NCI-H146 treated with DMSO at 0.1 percent for 48 hours (cell line): ENCODE data around the gene PHYH.
"Not testable (repeated sequence)": the region's sequence is repeated elsewhere in the genome, so short reads cannot be mapped to it uniquely, and the experiment has no call there.

Experiments
- DNase-seq: peaks from one replicate; lab custom pipeline; 2025; ENCODE audit not compliant: unreplicated experiment; lab: John Stamatoyannopoulos, UW

The PHYH gene

DNA sequence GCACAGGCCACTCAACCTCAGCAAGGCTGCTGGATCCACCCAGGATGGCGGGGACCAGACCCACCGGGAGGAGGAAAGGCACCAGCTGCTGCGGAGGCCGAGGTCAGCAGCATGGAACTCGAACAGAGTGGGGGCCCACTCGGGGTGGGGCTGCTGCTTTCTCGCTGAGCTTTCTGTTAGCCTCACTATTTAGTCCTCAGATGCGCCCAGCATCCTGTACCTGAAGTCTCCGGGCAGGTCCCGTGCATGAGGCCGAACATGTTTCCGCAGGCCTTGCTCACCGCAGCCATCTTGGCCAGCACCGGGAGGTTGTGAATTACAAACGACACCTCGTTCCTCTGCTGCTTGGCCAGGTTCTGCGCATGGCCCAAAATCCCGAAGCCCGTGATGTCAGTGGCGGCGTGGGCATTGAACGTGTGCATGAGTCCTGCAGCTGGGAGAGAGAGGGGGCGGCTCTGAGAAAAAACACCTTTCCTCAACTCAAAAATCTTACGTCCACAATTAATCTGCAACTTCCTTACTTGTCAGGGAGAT, 22.8 kb upstream of the PHYH start:
- no peak for DNase-seq

DNA sequence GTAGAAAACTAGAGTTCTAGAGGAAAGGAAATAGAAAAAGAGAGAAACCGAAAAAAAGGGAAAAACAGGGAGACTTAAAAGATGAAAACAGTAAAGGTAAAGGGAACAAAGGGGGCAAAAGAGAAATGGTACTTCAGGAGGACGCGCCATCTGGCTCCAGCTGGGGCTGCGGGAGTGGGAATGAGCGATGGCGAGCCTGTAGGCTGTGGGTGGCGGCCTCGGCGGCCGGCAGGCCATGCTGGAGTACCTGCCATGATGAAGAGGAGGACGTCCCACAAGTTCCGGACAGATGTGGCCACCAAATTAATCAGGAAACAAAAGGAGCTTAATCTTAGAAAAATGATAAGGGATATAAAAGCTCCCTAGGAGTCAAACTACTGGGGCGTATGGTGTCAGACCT, 21.7 kb upstream of the PHYH start:
- no peak for DNase-seq

DNA sequence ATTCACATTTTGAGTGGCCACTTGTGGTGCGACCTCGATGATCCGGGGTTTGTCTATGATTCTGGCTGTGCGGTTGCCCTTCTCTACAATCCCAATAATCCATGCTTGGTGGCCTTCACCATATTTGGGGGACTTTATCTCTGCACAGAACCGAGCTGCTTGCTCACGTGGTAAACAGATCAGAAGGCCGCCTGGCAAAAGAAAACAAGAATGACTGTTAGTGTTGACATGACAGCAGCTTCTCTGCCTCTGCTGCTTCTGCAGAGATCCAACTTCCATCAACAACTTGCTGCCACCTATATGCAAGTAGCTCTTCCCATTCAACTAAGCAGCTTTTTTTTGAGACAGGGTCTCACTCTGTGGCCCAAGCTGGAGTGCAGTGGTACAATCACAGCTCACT, 19.3 kb upstream of the PHYH start:
- DNase-seq, result no peak

DNA sequence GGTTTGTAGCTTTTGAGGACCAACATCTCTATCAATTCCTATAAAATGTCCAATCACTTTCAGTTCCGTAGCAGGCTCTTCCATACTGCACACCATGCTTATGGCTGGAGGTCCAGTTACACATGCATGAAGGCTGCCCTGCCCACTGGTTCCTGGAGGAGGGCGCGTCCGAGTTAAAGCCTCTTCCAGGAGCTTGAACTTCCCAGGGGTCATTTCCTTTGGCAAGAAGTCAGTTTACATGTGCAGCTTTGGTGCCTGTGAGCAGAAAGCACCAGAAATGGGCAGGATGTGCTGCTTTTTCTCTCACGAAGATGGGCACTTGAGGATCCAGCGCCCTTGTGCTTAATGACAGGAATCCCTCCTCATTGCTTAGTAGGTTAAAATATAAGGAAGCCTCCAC, 17.6 kb upstream of the PHYH start:
- DNase-seq, result no peak

DNA sequence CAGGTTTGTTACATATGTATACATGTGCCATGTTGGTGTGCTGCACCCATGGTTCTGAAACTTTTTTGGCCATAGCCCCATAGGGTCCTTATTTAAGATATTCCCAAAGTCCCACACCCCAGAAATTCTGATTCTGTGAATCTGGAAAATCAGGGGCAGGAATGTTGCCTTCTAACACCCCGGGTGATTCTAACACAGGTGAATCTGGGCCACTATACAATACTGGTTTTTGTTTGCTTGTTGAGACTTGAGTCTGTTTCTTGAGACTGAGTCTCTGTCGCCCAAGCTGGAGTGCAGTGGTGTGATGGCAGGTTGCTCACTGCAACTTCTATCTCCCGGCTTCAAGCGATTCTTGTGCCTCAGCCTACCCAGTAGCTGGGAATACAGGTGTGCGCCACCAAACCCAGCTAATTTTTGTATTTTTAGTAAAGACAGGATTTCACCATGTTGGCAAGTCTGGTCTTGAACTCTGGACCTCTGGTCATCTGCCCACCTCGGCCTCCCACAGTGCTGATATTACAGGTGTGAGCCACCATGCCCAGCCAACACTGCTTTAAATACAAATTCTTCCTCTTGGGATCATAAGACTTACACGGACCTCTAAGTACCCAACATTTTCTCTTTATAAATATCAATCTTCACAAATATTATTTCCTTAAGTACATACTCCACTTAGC, 16.9 kb upstream of the PHYH start:
- DNase-seq, result no peak

DNA sequence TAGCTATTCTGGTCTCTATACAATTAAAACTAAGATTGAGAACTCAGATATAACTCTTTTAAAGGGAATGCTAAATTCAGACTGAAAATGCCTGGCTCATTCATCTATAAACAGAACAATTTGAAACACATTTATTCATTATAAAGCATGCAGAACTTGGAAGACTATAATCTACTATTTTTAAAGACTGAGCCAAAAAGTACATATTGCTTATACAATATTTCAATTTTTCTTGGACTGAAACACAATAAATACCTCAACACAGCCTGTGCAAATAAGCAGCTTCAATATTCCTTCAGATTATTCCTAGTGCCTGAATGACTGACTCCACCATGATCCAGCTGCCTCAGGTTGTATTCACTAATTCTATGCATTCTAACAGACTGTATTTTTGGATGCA, 15.5 kb upstream of the PHYH start:
- no peak for DNase-seq

DNA sequence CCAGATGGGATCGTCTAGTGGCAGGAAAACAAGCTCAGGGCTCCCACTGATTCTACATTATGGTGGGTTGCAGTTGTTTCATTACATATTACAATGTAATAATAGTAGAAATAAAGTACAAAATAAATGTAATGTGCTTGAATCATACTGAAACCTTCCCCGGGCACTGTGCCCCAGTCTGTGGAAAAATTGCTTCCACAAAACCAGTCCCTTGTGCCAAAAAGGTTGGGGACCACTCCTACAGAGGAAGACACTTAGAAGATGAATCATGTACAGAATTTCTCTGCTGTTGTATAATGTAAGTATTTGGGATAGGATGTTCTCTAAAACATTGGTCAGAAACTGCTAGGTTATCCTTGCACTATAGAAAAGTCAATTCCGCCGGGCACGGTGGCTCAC, 11.3 kb upstream of the PHYH start:
- no peak for DNase-seq

DNA sequence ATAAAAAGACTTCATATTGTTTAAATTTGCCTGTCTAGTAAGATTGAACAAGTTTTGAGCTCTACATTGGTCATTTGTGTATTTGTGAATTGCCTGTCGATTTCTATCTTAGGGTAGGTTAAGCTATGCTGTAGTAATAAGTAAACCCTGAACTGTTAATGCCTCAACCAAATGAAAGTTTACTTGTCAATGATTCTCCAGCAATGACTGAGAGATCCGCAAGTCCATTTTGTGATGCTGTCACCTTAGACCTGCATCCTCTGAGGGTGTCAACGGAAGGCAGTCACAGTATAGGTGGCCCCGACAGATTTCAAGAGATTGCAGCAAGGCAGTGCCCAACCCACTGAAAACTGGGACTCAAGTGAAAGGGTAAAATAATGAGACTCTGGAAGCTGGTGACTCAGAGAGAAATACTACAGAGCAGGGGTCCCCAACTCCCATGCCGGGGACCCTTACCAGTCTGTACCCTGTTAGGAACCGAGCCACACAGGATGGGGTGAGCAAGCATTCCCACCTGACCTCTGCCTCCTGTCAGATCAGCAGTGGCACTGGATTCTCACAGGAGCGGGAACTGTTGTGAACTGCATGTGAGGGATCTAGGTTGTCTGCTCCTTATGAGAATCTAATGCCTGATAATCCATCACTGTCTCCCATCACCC, 10.8 kb upstream of the PHYH start:
- no peak for DNase-seq

DNA sequence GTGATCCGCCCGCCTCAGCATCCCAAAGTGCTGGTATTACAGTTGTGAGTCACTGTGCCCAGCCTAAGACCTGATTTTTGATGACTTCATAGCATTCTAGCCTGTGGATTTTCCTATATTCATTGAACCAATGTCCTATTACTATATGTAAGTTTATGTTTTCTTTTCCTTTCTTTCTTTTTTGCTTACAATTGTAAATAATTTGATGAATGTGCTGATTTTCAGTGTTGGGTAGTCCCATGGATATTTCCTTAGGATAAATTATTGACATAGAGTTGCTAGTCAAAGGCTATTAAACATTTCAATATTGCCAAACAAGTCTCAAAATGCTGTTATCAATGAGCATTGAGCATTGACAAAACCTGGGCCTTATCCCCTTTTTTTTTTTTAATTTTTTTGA, 9.9 kb upstream of the PHYH start:
- DNase-seq, result no peak

DNA sequence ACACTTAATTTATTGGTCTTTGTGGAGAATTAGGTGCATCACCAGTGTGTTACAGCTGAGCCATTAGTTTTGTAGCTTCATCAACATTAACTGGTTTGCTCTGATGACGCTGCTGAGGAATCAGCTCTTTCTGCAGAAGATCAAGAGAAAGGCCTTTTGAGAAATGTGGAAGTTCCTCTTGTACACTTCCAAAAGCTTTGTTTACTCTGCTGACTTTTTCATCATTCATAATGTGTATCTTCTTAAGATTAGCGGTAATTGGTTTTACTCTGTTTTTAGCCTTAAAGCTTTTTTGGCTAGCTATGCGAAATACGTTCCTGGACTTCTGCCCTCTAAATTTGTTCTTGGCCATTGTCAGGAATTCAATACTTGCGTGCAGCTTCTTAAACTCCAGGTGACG, 8.2 kb upstream of the PHYH start:
- DNase-seq, result no peak

DNA sequence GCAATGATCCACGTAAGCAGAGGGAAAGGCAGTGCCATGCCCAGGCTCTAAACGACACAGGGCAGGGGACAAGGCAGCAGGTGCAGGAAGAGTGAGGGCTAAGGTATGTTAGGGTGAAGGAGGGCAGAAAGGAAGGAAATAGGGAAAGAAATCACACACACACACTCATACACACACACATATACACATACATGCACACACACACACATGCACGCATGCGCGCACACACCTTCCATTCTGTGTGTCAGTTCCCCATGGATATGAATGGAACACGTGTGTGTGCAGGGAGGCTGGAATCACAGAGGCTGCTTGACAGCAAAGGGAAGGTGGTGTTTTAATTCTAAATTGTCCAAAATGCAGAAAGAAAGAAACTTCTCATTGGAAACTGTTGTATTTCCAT, 6.2 kb upstream of the PHYH start:
- DNase-seq, result no peak

DNA sequence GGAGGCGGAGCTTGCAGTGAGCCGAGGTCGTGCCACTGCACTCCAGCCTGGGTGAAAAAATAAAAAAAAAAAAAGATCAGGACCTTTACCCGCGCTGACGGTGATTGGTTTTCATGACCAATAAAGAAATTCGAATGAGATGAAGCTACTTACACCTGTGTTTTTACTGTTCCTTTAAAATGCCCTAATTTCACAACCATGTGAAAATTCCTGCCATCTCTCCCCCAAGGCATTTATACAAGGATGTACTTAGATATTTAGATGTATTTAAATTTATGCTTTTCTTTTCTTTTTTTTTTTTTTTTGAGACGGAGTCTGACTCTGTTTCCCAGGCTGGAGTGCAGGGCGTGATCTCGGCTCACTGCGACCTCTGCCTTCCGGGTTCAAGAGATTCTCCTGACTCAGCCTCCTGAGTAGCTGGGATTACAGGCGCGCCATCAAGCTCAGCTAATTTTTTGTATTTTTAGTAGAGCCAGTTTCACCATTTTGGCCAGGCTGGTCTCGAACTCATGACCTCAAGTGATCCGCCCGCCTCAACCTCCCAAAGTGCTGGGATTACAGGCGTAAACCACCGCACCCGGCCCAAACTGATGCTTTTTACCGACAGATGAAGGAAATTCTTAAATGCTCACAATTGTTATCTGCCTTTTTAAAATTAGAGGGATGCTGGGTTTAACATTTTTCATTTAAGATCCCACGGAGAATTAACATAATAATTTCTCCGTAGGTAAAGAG, 3.1 kb upstream of the PHYH start:
- DNase-seq, result peak; percentile 52

DNA sequence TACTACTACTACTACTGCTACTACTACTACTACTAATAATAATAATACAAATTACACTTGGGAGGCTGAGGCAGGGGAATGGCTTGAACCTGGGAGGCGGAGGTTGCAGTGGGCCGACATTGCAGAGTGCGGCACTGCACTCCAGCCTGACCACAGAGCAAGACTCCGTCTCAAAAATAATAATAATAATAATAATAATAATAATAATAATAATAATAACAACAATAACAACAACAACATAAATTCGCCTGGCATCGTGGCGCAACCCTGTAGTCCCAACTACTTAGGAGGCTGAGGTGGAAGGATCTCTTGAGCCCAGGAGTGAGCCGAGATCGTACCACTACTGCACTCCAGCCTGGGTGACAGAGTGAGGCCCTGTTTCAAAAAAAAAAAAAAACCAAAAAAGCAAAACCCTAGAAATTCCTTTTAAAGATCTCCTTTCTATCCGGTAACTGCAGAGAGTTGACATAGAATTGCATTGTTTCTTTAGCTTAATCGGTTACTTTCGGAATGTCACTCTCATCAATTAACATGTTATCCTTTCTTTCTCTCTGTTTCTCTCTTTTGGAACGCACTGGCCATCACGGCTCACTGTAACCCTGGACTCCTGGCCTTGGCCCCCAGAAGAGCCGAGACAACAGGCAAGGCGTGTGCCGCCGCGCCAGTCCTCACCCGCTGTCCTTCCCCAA, 972 bp downstream of the PHYH start:
- no peak for DNase-seq

DNA sequence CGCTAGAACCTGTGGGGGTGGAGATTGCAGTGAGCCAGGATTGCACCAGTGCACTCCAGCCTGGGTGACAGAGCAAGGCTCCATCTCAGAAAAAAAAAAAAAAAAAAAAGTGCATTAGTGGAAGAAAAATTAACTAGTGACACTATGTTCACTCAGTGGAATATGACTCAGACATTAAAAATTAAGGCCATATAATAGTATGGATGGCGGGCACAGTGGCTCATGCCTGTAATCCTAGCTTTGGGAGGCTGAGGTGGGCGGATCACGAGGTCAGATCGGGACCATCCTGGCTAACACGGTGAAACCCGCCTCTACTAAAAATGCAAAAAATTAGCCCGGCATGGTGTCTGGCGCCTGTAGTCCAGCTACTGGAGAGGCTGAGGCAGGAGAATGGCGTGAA, 3.4 kb downstream of the PHYH start:
- no peak for DNase-seq

DNA sequence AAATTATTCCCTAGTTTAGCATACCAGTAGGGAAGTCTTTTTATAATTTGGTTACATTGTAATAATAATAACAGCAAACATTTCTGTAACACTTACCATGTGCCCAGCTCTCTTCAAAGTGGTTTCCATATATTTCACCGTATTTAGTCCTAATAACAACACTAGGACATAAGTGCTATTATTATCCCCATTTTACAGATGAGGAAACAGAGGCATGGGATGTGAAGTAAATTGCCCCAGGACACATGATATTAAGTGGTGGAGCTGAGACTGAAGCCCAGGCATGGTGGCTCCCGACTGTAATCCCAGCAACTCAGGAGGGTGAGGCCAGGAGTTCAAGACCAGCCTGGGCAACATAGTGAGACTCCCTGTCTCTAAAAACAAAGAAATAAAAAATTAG, 5.1 kb downstream of the PHYH start:
- no peak for DNase-seq

DNA sequence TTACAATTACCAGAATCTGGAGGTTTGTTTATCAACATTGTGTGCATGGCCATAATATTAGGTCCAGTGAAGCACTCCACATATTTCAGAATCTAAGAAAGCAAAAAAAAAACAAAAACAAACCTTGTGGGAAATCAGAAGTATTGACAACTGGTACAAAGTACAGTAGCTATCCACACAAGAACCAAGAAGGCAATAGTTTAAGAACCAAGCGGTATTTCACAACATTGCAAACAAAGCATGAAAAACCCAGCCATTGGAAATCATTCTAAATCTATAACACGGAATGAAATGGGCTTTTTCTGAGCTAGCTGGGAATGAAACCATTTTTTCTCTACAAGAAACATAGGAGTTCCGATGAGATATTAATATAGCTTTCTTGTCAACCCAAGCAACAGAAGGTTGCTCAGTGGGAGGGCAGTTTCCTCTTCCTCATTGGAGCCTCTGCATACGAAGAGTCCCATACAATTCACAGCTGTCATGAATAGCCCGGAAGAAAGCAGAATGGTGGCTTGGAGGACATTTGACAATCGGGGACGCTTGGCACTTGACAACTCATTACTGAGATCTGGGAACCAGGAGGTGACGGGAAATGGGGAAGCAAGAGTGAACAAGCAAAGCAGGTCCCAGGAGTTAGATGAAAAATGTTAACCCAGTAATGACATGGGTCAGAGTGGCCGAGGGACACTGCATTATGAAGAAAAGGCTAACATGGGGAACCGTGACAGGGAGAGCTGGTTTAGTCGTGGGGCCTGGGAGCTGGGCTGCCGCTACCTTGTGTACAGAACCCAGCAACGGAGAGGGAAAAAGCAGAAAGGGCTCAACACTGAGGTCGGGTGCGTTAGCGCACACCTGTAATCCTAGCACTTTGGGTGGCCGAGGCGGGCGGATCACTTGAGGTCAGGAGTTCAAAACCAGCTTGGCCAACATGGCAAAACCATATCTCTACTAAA, 7.8 kb downstream of the PHYH start:
- DNase-seq, result no peak

DNA sequence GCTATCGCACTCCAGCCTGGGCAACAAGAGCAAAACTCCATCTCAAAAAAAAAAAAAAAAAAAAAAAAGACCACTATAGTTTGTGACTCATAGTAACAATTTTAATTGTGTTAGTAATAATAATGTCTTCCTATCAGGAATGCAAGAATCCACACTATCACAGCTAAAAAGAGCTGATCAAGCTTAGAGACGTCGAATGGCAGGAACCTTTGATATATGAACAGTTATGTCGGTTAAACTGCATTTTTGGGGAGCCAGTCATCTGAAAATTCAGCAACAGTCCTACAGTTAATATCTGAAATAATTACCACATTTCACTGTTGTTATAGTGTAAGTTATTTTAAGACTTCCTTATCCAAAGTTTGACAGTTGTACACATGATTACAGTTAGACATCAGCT, 8.8 kb downstream of the PHYH start:
- no peak for DNase-seq

DNA sequence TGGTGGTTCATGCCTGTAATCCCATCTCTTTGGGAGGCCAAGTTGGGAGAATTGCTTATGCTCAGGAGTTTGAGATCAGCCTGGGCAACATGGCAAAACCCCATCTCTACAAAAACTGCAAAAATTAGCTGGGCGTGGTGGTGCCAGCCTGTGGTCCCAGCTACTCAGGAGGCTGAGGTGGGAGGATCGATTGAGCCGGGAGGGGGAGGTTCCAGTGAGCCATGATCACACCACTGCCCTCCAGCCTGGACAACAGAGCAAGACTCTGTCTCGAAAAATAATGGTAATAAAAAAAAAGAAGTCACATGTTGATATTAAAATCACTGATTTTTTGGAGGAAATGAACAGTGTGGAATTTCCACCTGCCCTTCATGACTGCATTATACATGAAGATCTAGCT, 15.8 kb downstream of the PHYH start:
- no peak for DNase-seq

DNA sequence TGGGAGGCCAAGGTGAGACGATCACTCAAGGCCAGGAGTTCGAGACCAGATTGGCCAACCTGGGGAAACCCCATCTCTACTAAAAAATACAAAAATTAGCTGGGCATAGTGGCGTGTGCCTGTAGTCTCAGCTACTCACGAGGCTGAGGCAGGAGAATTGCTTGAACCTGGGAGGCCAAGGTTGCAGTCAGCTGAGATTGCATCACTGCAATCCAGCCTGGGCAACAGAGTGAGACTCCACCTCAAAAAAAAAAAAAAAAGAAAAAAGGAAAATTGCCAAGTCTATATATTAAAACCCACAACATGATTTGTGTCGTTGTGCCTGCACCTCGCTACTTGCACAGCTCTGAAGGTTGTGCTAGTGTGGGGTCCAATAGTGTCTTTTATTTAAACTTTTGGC, 17.5 kb downstream of the PHYH start:
- not testable (repeated sequence) for DNase-seq

DNA sequence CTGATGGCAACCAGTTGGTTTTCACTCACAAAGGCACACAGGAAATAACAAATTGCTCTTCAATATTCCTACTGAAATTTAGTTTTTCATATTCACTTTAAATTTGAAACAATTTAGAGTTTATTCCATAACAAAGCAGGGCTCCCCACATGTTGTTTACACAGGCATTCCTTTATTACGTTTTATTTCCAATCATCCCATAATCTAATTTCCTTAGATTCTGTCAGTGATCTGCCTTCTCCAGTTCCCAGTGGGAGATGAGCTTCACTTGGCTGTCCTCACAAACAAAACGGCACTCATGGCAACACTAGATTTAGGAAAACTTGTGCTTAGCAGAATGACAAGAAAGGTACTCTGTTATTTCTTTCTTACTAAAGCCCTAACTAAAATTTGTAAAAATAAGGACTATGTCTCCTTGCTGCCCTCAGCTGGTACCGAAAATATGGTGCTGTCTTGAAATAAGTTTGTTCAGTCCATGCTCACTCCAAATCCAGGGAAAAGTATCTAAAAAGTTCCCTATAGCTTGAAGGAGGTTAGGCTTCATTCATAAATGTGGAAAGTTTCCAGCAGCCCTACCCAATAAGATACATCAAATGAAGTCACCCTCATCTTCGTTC, 23.0 kb downstream of the PHYH start:
- DNase-seq, result no peak
